A673 (cell line): ENCODE results near the gene DPCD.

Experiments
- CTCF ChIP-seq: fragments of 300-800, 200-600 bp; sonication (generic); conservative IDR thresholded peaks from 2 replicates; pipeline ENCODE4 v1.5.1; 2017; ENCODE audit warnings: low read depth, mild to moderate bottlenecking, antibody characterized with exemption, low read length, moderate library complexity, mixed read lengths
- EZH2 ChIP-seq: fragments of 200-600 bp; sonication (generic); IDR thresholded peaks from 2 replicates; pipeline ENCODE4 v1.6.1; 2017; ENCODE audit warnings: borderline replicate concordance, low read depth, mild to moderate bottlenecking, mixed read lengths, antibody characterized with exemption, low read length; ENCODE audit not compliant: poor library complexity, severe bottlenecking

- TF ChIP-seq EZH2 (no peak), CTCF (no peak)
Observed at GRCh38 chr10:101550965-101551364, 37.2 kb upstream of the DPCD start.
